Fibroblast of pulmonary artery (primary cell): ENCODE results near the gene SNRNP25.

Experiments
- DNase-seq: peaks from one replicate; pipeline ENCODE4 v3.0.0-alpha.2; 2010; ENCODE audit warnings: low read depth
- H3K4me3 ChIP-seq: replicated peaks from 2 replicates; pipeline ENCODE4 v1.5.1; 2011; ENCODE audit warnings: low read depth, mild to moderate bottlenecking, control low read depth, low read length, moderate library complexity
- CTCF ChIP-seq: IDR thresholded peaks from 2 replicates; pipeline ENCODE4 v1.5.1; 2011; ENCODE audit warnings: mild to moderate bottlenecking, control low read depth, low read length, inconsistent platforms; ENCODE audit errors: missing control alignments

Gene SNRNP25

GRCh38 chr16:100989-101388 is 47.4 kb downstream of the SNRNP25 start:
- TF ChIP-seq CTCF = no peak

DNA sequence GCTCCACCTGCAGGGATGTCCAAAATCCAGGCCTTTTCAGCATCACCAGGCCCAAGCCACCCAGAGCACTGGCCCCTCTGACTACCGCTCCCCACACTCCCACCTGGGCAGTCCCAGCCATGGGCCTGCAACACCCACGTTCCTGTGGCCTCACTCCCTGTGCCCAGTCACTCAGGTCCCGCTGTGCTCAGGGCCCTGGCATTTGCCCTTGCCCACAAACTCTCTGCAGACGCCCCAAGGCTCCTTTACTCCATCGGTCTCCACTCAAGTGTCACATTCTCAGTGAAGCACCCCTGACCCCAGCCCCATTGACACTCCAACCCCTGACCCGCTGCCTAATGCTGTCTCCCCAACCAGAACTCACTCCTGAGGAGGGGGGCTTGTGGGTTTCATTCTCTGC is 48.0 kb downstream of the SNRNP25 start:
- no peak for DNase-seq
- H3K4me3 ChIP-seq = no peak overlapping the region
- TF ChIP-seq CTCF = no peak

More at GRCh38 chr16:100989-101388, 47.4 kb downstream of the SNRNP25 start:
- no peak overlapping the region for H3K4me3 ChIP-seq
- DNase-seq = no peak

DNA sequence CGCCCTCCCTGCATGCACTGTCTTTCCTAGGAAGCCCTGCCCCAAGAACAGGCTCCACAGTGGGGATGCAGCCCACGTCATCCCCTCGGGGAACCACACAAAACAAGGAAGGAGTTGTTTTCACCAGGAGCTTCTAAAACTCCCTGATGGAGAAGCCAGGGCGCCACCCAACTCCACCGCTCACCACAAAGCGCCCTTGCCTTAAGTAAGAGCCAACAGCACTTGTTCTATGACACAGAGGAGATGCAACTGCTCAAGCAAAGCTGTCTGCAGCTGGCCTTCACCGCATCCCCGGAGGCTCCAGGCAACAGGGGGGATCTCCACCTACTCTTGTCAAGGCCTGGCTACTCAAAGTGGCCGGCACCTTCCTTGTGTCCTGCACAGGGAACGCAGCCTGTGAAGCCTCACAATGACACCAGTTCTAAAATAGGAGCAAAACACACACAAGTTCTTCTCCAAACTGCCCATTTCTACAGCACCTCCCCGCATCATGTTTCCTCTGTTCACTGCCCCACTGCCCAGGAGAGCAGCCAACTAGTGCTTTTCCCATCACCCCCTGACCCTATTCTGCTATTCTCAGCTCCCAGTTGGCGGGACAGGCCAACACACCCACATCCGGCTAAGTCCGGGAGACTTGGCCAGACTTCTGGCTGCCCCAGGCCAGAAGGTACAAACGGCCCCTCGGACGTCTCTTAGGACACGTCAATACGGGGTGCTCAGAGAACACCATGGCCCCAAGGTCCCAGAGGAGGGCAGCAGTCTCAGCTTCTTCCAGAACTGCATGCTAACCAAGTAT is 48.6 kb downstream of the SNRNP25 start:
- no peak overlapping the region for H3K4me3 ChIP-seq
- DNase-seq = peak; percentile 72
- no peak for TF ChIP-seq CTCF

- no peak overlapping the region for H3K4me3 ChIP-seq
- TF ChIP-seq CTCF = no peak
- DNase-seq = no peak
Observed at GRCh38 chr16:104355-104754, 50.7 kb downstream of the SNRNP25 start.

GRCh38 chr16:104928-105327 is 51.3 kb downstream of the SNRNP25 start:
- no peak overlapping the region for H3K4me3 ChIP-seq
- TF ChIP-seq CTCF = no peak
- no peak for DNase-seq

- DNase-seq = no peak
- no peak overlapping the region for H3K4me3 ChIP-seq
- no peak for TF ChIP-seq CTCF
Observed at GRCh38 chr16:105521-105920, 51.9 kb downstream of the SNRNP25 start.

GRCh38 chr16:106623-107324 is 53.1 kb downstream of the SNRNP25 start:
- no peak overlapping the region for H3K4me3 ChIP-seq
- peak; percentile 90 for DNase-seq

More at GRCh38 chr16:106623-107324, 53.1 kb downstream of the SNRNP25 start:
- peak; percentile 86 for TF ChIP-seq CTCF
